Measurements from ENCODE around the gene PTPRT.

DNA sequence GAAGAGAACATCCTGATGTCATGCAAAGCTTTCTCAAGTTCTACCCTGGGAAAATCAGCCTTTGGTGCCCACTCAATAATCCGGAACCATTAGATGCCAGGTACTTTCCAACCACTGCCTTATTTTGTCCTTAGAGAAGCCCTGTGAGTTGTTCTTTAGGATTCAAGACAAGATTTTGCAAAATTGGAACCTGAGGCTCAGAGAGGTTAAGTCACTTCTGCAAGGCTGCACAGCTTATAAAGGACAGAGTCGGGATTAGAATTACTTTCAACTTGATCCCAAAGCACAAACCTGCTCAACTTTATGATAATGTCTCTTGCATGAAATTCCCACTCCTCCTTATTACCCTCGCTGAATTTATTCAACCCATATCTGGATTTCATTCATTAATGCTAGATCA is 287.2 kb downstream of the PTPRT start:
- TF ChIP-seq USF2 (IDR thresholded peaks at IDR 0.05) (no peak), MAZ (IDR thresholded peaks at IDR 0.05; ENCODE audit: borderline replicate concordance, low read depth, low read length) (no peak), EHF (CRISPR knock-in tag; IDR thresholded peaks at IDR 0.05) (no peak), SMC3 (IDR thresholded peaks at IDR 0.05) (no peak), REST (IDR thresholded peaks at IDR 0.05) (no peak), RAD21 (conservative IDR thresholded peaks at IDR 0.05 in 1 of 2, IDR thresholded peaks at IDR 0.05 in 1 of 2) (no peak), POLR2A (IDR thresholded peaks at IDR 0.05; ENCODE audit: low read length) (no peak)
- TF ChIP-seq, protein P1, sequence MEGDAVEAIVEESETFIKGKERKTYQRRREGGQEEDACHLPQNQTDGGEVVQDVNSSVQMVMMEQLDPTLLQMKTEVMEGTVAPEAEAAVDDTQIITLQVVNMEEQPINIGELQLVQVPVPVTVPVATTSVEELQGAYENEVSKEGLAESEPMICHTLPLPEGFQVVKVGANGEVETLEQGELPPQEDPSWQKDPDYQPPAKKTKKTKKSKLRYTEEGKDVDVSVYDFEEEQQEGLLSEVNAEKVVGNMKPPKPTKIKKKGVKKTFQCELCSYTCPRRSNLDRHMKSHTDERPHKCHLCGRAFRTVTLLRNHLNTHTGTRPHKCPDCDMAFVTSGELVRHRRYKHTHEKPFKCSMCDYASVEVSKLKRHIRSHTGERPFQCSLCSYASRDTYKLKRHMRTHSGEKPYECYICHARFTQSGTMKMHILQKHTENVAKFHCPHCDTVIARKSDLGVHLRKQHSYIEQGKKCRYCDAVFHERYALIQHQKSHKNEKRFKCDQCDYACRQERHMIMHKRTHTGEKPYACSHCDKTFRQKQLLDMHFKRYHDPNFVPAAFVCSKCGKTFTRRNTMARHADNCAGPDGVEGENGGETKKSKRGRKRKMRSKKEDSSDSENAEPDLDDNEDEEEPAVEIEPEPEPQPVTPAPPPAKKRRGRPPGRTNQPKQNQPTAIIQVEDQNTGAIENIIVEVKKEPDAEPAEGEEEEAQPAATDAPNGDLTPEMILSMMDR (IDR thresholded peaks at IDR 0.05): no peak
- TF ChIP-seq, protein P2, sequence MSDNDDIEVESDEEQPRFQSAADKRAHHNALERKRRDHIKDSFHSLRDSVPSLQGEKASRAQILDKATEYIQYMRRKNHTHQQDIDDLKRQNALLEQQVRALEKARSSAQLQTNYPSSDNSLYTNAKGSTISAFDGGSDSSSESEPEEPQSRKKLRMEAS (IDR thresholded peaks at IDR 0.05): no peak

All from A549 (cell line).